Mucosa of stomach (tissue), 1 donor: ENCODE results near the gene GLDN.
"Not testable (repeated sequence)": the region's sequence is repeated elsewhere in the genome, so short reads cannot be mapped to it uniquely, and the experiment has no call there.

ENCODE experiments used
- H3K27me3 ChIP-seq: one replicate; pipeline ENCODE4 v1.7.0; 2013; ENCODE audit warnings: mild to moderate bottlenecking, low read length; ENCODE audit not compliant: control insufficient read depth, insufficient read depth
- H3K36me3 ChIP-seq: one replicate; pipeline ENCODE4 v1.7.0; 2013; ENCODE audit warnings: low read length; ENCODE audit not compliant: control insufficient read depth, insufficient read depth
- H3K4me1 ChIP-seq: one replicate; pipeline ENCODE4 v1.7.0; 2013; ENCODE audit warnings: mild to moderate bottlenecking, low read length; ENCODE audit not compliant: control insufficient read depth, insufficient read depth
- H3K4me3 ChIP-seq: one replicate; pipeline ENCODE4 v1.7.0; 2013; ENCODE audit warnings: low read length
- H3K9ac ChIP-seq: one replicate; pipeline ENCODE4 v1.7.0; 2013; ENCODE audit warnings: mild to moderate bottlenecking, low read length, moderate library complexity
- H3K9me3 ChIP-seq: one replicate; pipeline ENCODE4 v1.7.0; 2013; ENCODE audit warnings: mild to moderate bottlenecking, low read length, moderate library complexity; ENCODE audit not compliant: control insufficient read depth
- donor health status: Pancreatic carcinoma.

GLDN gene

GRCh38 chr15:51444807-51445206, 103.4 kb downstream of the GLDN start:
- Histone ChIP-seq H3K9ac (no peak overlapping the region), H3K9me3 (no peaks in the 10 kb centered on the region), H3K4me3 (no peak overlapping the region), H3K4me1 (no peaks in the 10 kb centered on the region), H3K36me3 (no peaks in the 10 kb centered on the region), H3K27me3 (no peaks in the 10 kb centered on the region)

- H3K4me1 ChIP-seq, H3K9me3 ChIP-seq, H3K4me3 ChIP-seq, H3K27me3 ChIP-seq, H3K9ac ChIP-seq, H3K36me3 ChIP-seq: not testable (repeated sequence)
Measured at GRCh38 chr15:51446029-51446744, 104.7 kb downstream of the GLDN start.

GRCh38 chr15:51447855-51448621, 106.6 kb downstream of the GLDN start:
- Histone ChIP-seq H3K4me3 (no peak overlapping the region), H3K36me3 (no peaks in the 10 kb centered on the region), H3K4me1 (no peaks in the 10 kb centered on the region), H3K9me3 (no peaks in the 10 kb centered on the region), H3K27me3 (no peaks in the 10 kb centered on the region), H3K9ac (no peak overlapping the region)

GRCh38 chr15:51448622-51449399, 107.4 kb downstream of the GLDN start:
- no peaks in the 10 kb centered on the region for H3K36me3 ChIP-seq
- no peaks in the 10 kb centered on the region for H3K27me3 ChIP-seq
- H3K4me1 ChIP-seq: no peaks in the 10 kb centered on the region
- H3K4me3 ChIP-seq: no peak overlapping the region
- H3K9ac ChIP-seq: no peak overlapping the region
- H3K9me3 ChIP-seq: no peaks in the 10 kb centered on the region

DNA sequence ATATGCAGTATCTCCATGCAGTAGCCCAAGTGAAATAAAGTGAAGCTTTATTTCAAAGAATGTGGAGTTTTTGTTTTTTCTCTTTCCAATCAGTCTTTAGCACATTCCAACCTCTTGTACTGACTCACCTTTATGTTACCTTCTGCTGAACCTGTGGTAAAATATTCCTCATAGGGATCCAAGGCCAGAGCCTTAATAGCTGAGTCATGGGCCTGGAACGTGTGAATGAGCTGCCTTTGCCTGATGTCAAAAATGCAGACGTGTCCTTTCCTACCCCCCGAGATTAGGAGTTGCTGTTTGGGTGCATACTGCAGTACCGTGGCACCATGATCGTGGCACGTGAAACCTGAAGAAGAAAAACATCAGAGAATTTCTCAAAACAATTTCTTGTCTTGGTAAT, 108.5 kb downstream of the GLDN start:
- Histone ChIP-seq H3K4me1 (no peaks in the 10 kb centered on the region), H3K36me3 (no peaks in the 10 kb centered on the region)

More for the DNA sequence above, 108.5 kb downstream of the GLDN start:
- Histone ChIP-seq H3K4me3 (no peak overlapping the region), H3K27me3 (no peaks in the 10 kb centered on the region), H3K9ac (no peak overlapping the region), H3K9me3 (no peaks in the 10 kb centered on the region)
